GM21825 (cell line): ENCODE data around the gene TRPV5.

Experiments used
- ATAC-seq: cut with Tn5 transposase; IDR thresholded peaks from one replicate; pipeline ENCODE4 v1.9.1; 2021; ENCODE audit warnings: mild to moderate bottlenecking, moderate library complexity; ENCODE audit not compliant: unreplicated experiment

Gene TRPV5

GRCh38 chr7:142872106-142872675 is 61.4 kb downstream of the TRPV5 start:
- no peak for ATAC-seq

- no peak for ATAC-seq
Measured at GRCh38 chr7:142871260-142872105, 62.1 kb downstream of the TRPV5 start.

GRCh38 chr7:142870566-142871259 is 62.8 kb downstream of the TRPV5 start:
- no peak for ATAC-seq

GRCh38 chr7:142870147-142870559 is 63.4 kb downstream of the TRPV5 start:
- ATAC-seq: no peak

- no peak for ATAC-seq
Measured at GRCh38 chr7:142869434-142869833, 64.1 kb downstream of the TRPV5 start.

- no peak for ATAC-seq
Measured at GRCh38 chr7:142868986-142869415, 64.5 kb downstream of the TRPV5 start.

- no peak for ATAC-seq
Measured at GRCh38 chr7:142868188-142868985, 65.2 kb downstream of the TRPV5 start.

GRCh38 chr7:142867398-142868187 is 66.0 kb downstream of the TRPV5 start:
- ATAC-seq: no peak

GRCh38 chr7:142867097-142867378 is 66.5 kb downstream of the TRPV5 start:
- ATAC-seq: no peak

GRCh38 chr7:142866361-142867096 is 67.0 kb downstream of the TRPV5 start:
- ATAC-seq: no peak

GRCh38 chr7:142865766-142866165 is 67.8 kb downstream of the TRPV5 start:
- no peak for ATAC-seq

- ATAC-seq: no peak
Measured at GRCh38 chr7:142864980-142865747, 68.4 kb downstream of the TRPV5 start.

- ATAC-seq: no peak
Measured at GRCh38 chr7:142863891-142864685, 69.5 kb downstream of the TRPV5 start.

GRCh38 chr7:142862786-142863400 is 70.7 kb downstream of the TRPV5 start:
- ATAC-seq: no peak

GRCh38 chr7:142862351-142862750 is 71.2 kb downstream of the TRPV5 start:
- no peak for ATAC-seq

- ATAC-seq: no peak
Measured at GRCh38 chr7:142860968-142861367, 72.6 kb downstream of the TRPV5 start.

- no peak for ATAC-seq
Measured at GRCh38 chr7:142859829-142860228, 73.7 kb downstream of the TRPV5 start.

- no peak for ATAC-seq
Measured at GRCh38 chr7:142859411-142859810, 74.1 kb downstream of the TRPV5 start.
